Spleen (tissue), 11 donors: ENCODE measurements around the gene HOXD4. TPM values are rescaled to one million over a fixed set of nuclear protein-coding genes. Genes with fewer than 3 reads are reported as not detected.

Experiments
- DNase-seq: peaks from one replicate; pipeline ENCODE4 v3.0.0-alpha.2; 2020
- H3K27ac ChIP-seq, 8 donors: fragments of 200-600 bp; sonication (generic) in 7 of 8; 1 replicate in 4 of 8; 2 replicates in 4 of 8; pipeline versions ENCODE4 v1.5.0 to v1.8.0; 2016 to 2021; ENCODE audit warnings: inconsistent platforms in 4 of 8, mild to moderate bottlenecking in 4 of 8, moderate library complexity in 1 of 8
- H3K27me3 ChIP-seq, 7 donors: fragments of 200-600 bp; sonication (generic) in 6 of 7; replicated peaks in 1 of 7; 1 replicate in 4 of 7; 2 replicates in 3 of 7; pipeline versions ENCODE4 v1.5.0 to v1.8.0; 2016 to 2021; ENCODE audit warnings: inconsistent platforms in 3 of 7, mild to moderate bottlenecking in 1 of 7
- H3K36me3 ChIP-seq, 6 donors: fragments of 200-600 bp; sonication (generic) in 5 of 6; 1 replicate in 4 of 6; 2 replicates in 2 of 6; pipeline versions ENCODE4 v1.5.0 to v1.8.0; 2016 to 2021; ENCODE audit warnings: inconsistent platforms in 2 of 6
- H3K4me1 ChIP-seq, 6 donors: fragments of 200-600 bp; sonication (generic) in 5 of 6; 1 replicate in 3 of 6; 2 replicates in 3 of 6; pipeline versions ENCODE4 v1.5.0 to v1.8.0; 2016 to 2021; ENCODE audit warnings: inconsistent platforms in 3 of 6
- H3K4me3 ChIP-seq, 8 donors: fragments of 200-600 bp; sonication (generic) in 7 of 8; 1 replicate in 4 of 8; 2 replicates in 4 of 8; pipeline versions ENCODE4 v1.5.0 to v1.8.0; 2016 to 2021; ENCODE audit warnings: inconsistent platforms in 4 of 8, mild to moderate bottlenecking in 4 of 8, moderate library complexity in 2 of 8
- H3K9me3 ChIP-seq, 8 donors: fragments of 200-600 bp; sonication (generic) in 7 of 8; 1 replicate in 4 of 8; 2 replicates in 4 of 8; pipeline versions ENCODE4 v1.5.0 to v1.8.0; 2016 to 2021; ENCODE audit warnings: inconsistent platforms in 4 of 8
- POLR2A ChIP-seq, 3 donors: fragments of 450-650 bp; IDR thresholded peaks; one replicate each; pipeline ENCODE4 v1.5.1; 2017; ENCODE audit warnings: antibody characterized with exemption in 3 of 3, mild to moderate bottlenecking in 1 of 3
- POLR2AphosphoS5 ChIP-seq, 3 donors: sonication (generic); formaldehyde crosslinking; IDR thresholded peaks; one replicate each; pipeline ENCODE4 v1.5.1; 2017; ENCODE audit warnings: antibody characterized with exemption in 3 of 3
- WGBS, 5 donors: extraction: QIAGEN DNeasy Blood & Tissue Kit in 3 of 5; methylation state at CpG; one replicate each; pipeline versions ENCODE4 v1.1.5 to v1.1.7; 2013 to 2018; 5-methylcytosine and 5-hydroxymethylcytosine counted together
- intact Hi-C: fragments of 100-400 bp; cut with DNase I; formaldehyde crosslinking; loops from one replicate; pipeline ENCODE4 v1.15.0; 2023; ENCODE audit warnings: low total_unique reads
- polyA plus RNA-seq, 3 donors: library from polyadenylated mRNA; stranded (reverse); fragments of 200-250 nt; gene quantifications; one replicate each; pipeline ENCODE4 v1.2.1, GENCODE V29; 2013
- total RNA-seq, 7 donors: library from RNA; depleted of rRNA in 3 of 7; stranded (reverse); fragments of >200 nt in 3 of 7; fragmentation: NEBNext Ultra II Directional in 4 of 7; extraction: Animal tissue kit (Norgen Biotek cat#: 25700) in 4 of 7; gene quantifications; one replicate each; pipeline versions ENCODE4 v1.1.0 to v1.2.1, GENCODE V29; 2016 to 2021
- TF ChIP-seq, protein P1 (sequence below), 11 experiments: fragments of 200-600 bp in 7 of 11; fragments of 450-650 bp in 4 of 11; sonication (generic) in 4 of 11; IDR thresholded peaks in 8 of 11; conservative IDR thresholded peaks in 3 of 11; 1 replicate in 7 of 11; 2 replicates in 4 of 11; pipeline versions ENCODE4 v1.4.0 to v1.8.0; 2016 to 2021; ENCODE audit warnings: antibody characterized with exemption in 11 of 11, inconsistent platforms in 4 of 11, mild to moderate bottlenecking in 1 of 11
- donor health status: healthy with polysubstance abuse.
- donor health status: DM: no; HTN: no; CAD: no; lungs with moderate emphysema.
- donor health status: DM: no; HTN: no; CAD: no.
- donor health status: Bipolar disorder and iron deficiency.
- donor health status: healthy.
- donor health status: DM: no; HTN: no; CAD: no.
- donor health status: DM: yes; HTN: yes; CAD: no.

Gene HOXD4
- total and polyA plus RNA-seq, 10 donors, result 0.88 to 9.8 (median 6.5) TPM

DNA sequence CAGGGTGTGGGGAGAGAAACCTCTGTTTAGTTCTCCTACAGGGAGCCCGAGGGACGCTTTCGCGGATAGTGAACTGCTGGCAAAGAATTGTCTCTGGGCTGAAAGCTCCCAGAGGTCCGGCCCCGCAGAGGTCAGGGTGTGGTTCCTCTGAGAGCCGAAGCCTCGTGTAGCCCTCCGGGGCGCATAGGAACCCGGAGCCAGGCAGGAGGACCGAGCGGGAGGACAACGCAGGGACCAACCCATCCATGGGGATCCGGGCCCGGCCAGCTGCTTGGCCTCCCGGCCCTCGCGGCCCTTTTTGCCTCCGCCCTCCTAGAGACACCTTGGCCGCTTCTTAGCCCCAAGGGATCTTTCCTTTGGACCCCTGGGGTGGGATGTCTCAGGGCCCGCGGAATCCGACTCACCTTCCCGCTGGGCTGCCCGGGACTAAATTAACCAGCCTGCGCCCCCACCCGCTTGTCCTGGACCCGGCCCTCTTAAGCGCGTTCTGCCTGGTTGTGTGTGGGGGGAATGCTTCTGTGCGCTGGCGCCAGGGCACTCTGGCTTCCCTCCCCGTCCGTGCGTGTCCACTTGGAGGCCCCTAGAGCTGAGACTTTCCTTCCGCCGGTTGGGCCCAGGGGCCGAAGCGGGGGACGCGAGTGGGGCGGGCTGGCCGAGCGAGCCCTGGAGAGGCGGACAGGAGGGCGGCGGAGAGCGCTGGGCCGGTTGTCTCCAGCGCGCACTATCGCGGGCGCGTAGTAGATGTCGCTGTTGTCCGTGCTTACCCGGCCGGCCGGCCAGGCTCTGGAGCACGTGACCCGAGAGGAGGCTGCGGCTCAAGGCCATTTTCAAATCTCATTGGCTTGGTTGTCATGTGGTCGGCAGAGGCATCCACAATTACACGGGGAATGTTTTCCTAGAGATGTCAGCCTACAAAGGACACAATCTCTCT is 35.2 kb upstream of the HOXD4 start, which contains the start of gene HOXD10:
TSS of gene HOXD10 (plus strand) at position 896 of the 931 bp plus-strand sequence. CDS start 56 bp downstream, outside the sequence.
- Histone ChIP-seq H3K27ac (no peak within 1 kb of the TSS), H3K36me3 (no peaks in the 10 kb centered on the region), H3K4me3 (peak within 1 kb of the TSS in 1 of 8 donors; percentile 32), H3K4me1 (peaks cover 0 to 28% (median 9%) of the 10 kb centered on the region in 6 donors), H3K27me3 (peaks cover 12 to 100% (median 100%) of the 10 kb centered on the region in 7 donors), H3K9me3 (peaks cover 0 to 11% (median 0%) of the 10 kb centered on the region in 8 donors)
- peak; percentile 75 for DNase-seq
- TF ChIP-seq, protein P1, sequence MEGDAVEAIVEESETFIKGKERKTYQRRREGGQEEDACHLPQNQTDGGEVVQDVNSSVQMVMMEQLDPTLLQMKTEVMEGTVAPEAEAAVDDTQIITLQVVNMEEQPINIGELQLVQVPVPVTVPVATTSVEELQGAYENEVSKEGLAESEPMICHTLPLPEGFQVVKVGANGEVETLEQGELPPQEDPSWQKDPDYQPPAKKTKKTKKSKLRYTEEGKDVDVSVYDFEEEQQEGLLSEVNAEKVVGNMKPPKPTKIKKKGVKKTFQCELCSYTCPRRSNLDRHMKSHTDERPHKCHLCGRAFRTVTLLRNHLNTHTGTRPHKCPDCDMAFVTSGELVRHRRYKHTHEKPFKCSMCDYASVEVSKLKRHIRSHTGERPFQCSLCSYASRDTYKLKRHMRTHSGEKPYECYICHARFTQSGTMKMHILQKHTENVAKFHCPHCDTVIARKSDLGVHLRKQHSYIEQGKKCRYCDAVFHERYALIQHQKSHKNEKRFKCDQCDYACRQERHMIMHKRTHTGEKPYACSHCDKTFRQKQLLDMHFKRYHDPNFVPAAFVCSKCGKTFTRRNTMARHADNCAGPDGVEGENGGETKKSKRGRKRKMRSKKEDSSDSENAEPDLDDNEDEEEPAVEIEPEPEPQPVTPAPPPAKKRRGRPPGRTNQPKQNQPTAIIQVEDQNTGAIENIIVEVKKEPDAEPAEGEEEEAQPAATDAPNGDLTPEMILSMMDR (IDR thresholded peaks at IDR 0.05 in 8 of 11, conservative IDR thresholded peaks at IDR 0.05 in 3 of 11), result peak in 6 of 11 experiments; percentile 7 to 43 (median 26)
- TF ChIP-seq POLR2AphosphoS5 (IDR thresholded peaks at IDR 0.05) (peak in 2 of 3 donors; percentile 50 to 53), POLR2A (IDR thresholded peaks at IDR 0.05) (no peak)
- intact Hi-C loops, result loop anchor here (10.0 kb wide), 1 partner anchor 699 kb away; no protein-coding TSS in a partner anchor
- WGBS, 5 donors, result 8 to 12% (median 10%) methylated on average over 41 to 66 of the region's 66 CpGs

DNA sequence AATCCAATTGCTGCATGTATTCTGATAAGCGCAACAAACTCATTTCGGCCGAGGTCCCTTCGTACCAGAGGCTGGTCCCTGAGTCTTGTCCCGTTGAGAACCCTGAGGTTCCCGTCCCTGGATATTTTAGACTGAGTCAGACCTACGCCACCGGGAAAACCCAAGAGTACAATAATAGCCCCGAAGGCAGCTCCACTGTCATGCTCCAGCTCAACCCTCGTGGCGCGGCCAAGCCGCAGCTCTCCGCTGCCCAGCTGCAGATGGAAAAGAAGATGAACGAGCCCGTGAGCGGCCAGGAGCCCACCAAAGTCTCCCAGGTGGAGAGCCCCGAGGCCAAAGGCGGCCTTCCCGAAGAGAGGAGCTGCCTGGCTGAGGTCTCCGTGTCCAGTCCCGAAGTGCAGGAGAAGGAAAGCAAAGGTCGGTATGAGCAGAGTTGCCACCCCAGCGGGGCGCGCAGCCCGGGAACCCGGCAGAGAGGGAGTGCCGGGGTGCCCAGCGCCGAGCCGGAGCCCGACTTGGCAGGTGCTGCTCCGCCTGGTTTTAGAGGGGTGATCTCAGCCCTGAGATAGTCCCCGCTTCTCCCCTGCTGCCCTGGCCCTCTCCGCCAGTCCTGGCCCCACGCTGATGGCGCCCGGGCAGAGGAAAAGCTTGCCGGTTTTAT is 34.1 kb upstream of the HOXD4 start:
- peaks cover 0 to 11% (median 0%) of the 10 kb centered on the region in 8 donors for H3K9me3 ChIP-seq
- intact Hi-C loops, result loop anchor here (10.0 kb wide), 1 partner anchor 698 kb away; no protein-coding TSS in a partner anchor
- DNase-seq, result no peak
- TF ChIP-seq, protein P1 (IDR thresholded peaks at IDR 0.05 in 8 of 11, conservative IDR thresholded peaks at IDR 0.05 in 3 of 11), result no peak
- TF ChIP-seq POLR2A (IDR thresholded peaks at IDR 0.05) (no peak), POLR2AphosphoS5 (IDR thresholded peaks at IDR 0.05) (no peak)
- WGBS, 5 donors, result 20 to 37% (median 22%) methylated on average over 27 to 40 of the region's 40 CpGs
- peaks cover 0 to 31% (median 13%) of the 10 kb centered on the region in 6 donors for H3K4me1 ChIP-seq
- H3K36me3 ChIP-seq, result no peaks in the 10 kb centered on the region
- H3K27ac ChIP-seq, result no peak overlapping the region
- H3K27me3 ChIP-seq, result peaks cover 8 to 100% (median 100%) of the 10 kb centered on the region in 7 donors
- no peak overlapping the region for H3K4me3 ChIP-seq

DNA sequence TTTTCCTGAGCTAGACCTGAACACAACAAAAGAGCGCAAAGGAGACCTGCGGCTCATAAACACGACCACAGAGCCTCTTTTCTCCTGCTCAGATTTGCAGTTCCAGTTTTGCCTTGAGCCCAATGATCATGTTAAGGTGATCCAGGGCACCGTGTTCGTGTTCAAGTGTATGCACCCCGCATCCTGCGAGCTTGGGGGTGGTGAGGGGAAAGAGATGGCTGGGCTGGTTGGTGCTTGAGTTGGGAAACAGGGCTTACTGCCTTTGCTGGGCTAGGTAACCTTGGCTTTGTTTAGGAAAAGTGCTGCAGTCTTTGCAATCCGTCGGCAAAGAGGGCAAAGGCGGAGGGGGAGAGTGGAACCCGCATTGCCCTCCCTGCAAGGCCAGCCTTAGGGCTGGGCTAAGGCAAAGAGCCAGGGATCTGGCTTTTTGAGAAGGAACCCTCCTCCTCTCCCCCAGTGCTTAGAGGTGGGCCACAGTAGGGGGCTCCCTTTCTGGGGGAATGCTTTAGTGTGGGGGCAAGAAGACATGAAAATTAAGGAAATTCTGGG is 33.5 kb upstream of the HOXD4 start:
- peaks cover 0 to 37% (median 19%) of the 10 kb centered on the region in 6 donors for H3K4me1 ChIP-seq
- no peak for DNase-seq
- H3K27me3 ChIP-seq, result peaks cover 6 to 100% (median 100%) of the 10 kb centered on the region in 7 donors
- intact Hi-C loops, result loop anchor here (10.0 kb wide), 1 partner anchor 697 kb away; no protein-coding TSS in a partner anchor
- H3K9me3 ChIP-seq, result peaks cover 0 to 11% (median 0%) of the 10 kb centered on the region in 8 donors
- H3K36me3 ChIP-seq, result no peaks in the 10 kb centered on the region
- no peak overlapping the region for H3K27ac ChIP-seq
- TF ChIP-seq, protein P1 (IDR thresholded peaks at IDR 0.05 in 8 of 11, conservative IDR thresholded peaks at IDR 0.05 in 3 of 11), result no peak
- TF ChIP-seq POLR2A (IDR thresholded peaks at IDR 0.05) (no peak), POLR2AphosphoS5 (IDR thresholded peaks at IDR 0.05) (no peak)
- no peak overlapping the region for H3K4me3 ChIP-seq
- 10 to 17% (median 14%) methylated on average over 11 of the region's 11 CpGs for WGBS, 5 donors
